Kidney (tissue), 14 donors: ENCODE measurements around the gene BCAS3. TPM values are rescaled to one million over a fixed set of nuclear protein-coding genes. Genes with fewer than 3 reads are reported as not detected.

Experiments used
- DNase-seq, 5 donors: peaks; one replicate each; pipeline ENCODE4 v3.0.0-alpha.2; 2013 to 2020
- FAIRE-seq: peaks from 2 replicates; lab custom pipeline; 2012; peaks lifted over from hg19 to GRCh38; lab: Jason Lieb, UNC
- H3K27ac ChIP-seq, 2 donors: one replicate each; pipeline ENCODE4 v1.7.0; 2013; ENCODE audit warnings: low read depth in 2 of 2, low read length in 2 of 2, inconsistent platforms in 1 of 2
- H3K27me3 ChIP-seq: one replicate; pipeline ENCODE4 v1.7.1; 2013; ENCODE audit warnings: low read length, inconsistent platforms; ENCODE audit not compliant: control insufficient read depth, insufficient read depth
- H3K36me3 ChIP-seq, 3 donors: one replicate each; pipeline versions ENCODE4 v1.7.0 to v1.7.1; 2013; ENCODE audit warnings: low read length in 3 of 3, control low read depth in 1 of 3, inconsistent platforms in 1 of 3; ENCODE audit not compliant: insufficient read depth in 3 of 3, control insufficient read depth in 2 of 3
- H3K4me1 ChIP-seq, 3 donors: one replicate each; pipeline versions ENCODE4 v1.7.0 to v1.7.1; 2013; ENCODE audit warnings: low read length in 3 of 3, inconsistent platforms in 1 of 3, low read depth in 1 of 3; ENCODE audit not compliant: control insufficient read depth in 2 of 3, insufficient read depth in 2 of 3
- H3K4me3 ChIP-seq, 3 donors: one replicate each; pipeline versions ENCODE4 v1.7.0 to v1.8.1; 2013; ENCODE audit warnings: low read length in 3 of 3, control low read depth in 1 of 3, inconsistent platforms in 1 of 3
- H3K9ac ChIP-seq, 3 donors: one replicate each; pipeline versions ENCODE4 v1.7.0 to v1.7.1; 2013; ENCODE audit warnings: low read length in 3 of 3, control low read depth in 1 of 3, inconsistent platforms in 1 of 3
- H3K9me3 ChIP-seq, 3 donors: one replicate each; pipeline versions ENCODE4 v1.7.0 to v1.7.1; 2013; ENCODE audit warnings: low read length in 3 of 3, control low read depth in 1 of 3, inconsistent platforms in 1 of 3; ENCODE audit not compliant: control insufficient read depth in 2 of 3, insufficient read depth in 1 of 3
- CTCF ChIP-seq: IDR thresholded peaks from 3 replicates; pipeline ENCODE4 v1.5.1; 2012; ENCODE audit warnings: mild to moderate bottlenecking, moderate library complexity, borderline replicate concordance; ENCODE audit not compliant: insufficient read depth; ENCODE audit errors: extremely low read depth
- intact Hi-C: fragments of 100-400 bp; cut with DNase I; formaldehyde crosslinking; loops from one replicate; pipeline ENCODE4 v1.11.1; 2022
- polyA plus RNA-seq: library from polyadenylated mRNA; stranded (reverse); fragments of 350-450 nt; fragmentation: Illumina TruSeq; extraction: RNeasy Lipid Tissue Mini Kit (QIAGEN cat#74804); gene quantifications from one replicate; pipeline ENCODE4 v1.2.3, GENCODE V29; 2014; ENCODE audit warnings: low read depth, low replicate concordance; ENCODE audit not compliant: insufficient read depth
- total RNA-seq: library from RNA; stranded (reverse); fragmentation: NEBNext Ultra II Directional; extraction: Animal tissue kit (Norgen Biotek cat#: 25700); gene quantifications from one replicate; pipeline ENCODE4 v1.2.1, GENCODE V29; 2021
- donor health status: control.
- donor health status: control.
- donor health status: control.
- donor health status: control.
- donor health status: control.
- donor health status: DM: yes; HTN: yes; CAD: no.
- donor health status: Normal renal cell carcinoma (clear cell type).

Gene BCAS3
- total and polyA plus RNA-seq, 2 donors from 2014 or later: 18.3 to 44.1 TPM

DNA sequence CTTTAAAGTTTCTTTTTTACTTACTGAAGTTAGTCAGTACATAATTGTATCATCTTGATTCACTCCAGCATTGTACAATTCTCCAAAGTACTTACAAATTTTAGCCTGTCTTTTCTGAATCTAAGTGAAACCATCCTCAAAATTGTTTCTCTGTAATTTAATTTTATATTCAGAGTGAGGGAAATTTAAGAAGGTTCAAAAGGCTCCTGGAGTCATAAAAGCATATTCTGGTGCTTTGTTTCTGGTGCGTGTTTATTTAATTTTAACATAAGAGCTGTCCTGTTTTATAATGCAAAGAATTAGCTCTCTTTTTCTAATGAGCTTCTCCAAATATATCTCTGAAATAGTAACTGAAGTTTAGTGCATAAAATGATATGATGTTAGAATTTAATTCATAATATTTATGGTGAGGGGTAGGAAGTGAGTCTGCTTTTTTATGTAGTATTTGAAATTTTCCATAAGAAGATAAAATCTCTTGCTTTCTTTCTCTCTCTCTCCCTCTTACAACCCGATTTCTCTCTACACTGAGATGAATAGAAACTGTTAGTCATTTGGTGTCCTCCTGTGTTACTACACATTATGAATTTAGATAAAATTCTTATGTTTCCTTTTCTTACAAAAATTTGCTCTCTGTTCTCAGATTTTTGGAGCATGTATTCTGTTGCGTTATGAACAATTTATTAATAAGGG, 339.8 kb downstream of the BCAS3 start:
- no peaks in the 10 kb centered on the region for H3K4me1 ChIP-seq
- TF ChIP-seq CTCF: no peak
- H3K36me3 ChIP-seq: no peaks in the 10 kb centered on the region
- intact Hi-C loops: no loop called here
- H3K27me3 ChIP-seq: no peaks in the 10 kb centered on the region
- FAIRE-seq (no peak), DNase-seq (no peak)
- no peak overlapping the region for H3K9ac ChIP-seq
- no peaks in the 10 kb centered on the region for H3K9me3 ChIP-seq
- H3K4me3 ChIP-seq: no peak overlapping the region
- no peak overlapping the region for H3K27ac ChIP-seq

- FAIRE-seq: no peak
- no peak for TF ChIP-seq CTCF
- Histone ChIP-seq H3K27me3 (no peaks in the 10 kb centered on the region), H3K36me3 (no peaks in the 10 kb centered on the region), H3K9ac (no peak overlapping the region), H3K4me1 (no peaks in the 10 kb centered on the region), H3K4me3 (no peak overlapping the region), H3K9me3 (no peaks in the 10 kb centered on the region), H3K27ac (no peak overlapping the region)
- intact Hi-C loops: no loop called here
- DNase-seq: no peak
Measured at GRCh38 chr17:61018938-61019337, 341.3 kb downstream of the BCAS3 start.

DNA sequence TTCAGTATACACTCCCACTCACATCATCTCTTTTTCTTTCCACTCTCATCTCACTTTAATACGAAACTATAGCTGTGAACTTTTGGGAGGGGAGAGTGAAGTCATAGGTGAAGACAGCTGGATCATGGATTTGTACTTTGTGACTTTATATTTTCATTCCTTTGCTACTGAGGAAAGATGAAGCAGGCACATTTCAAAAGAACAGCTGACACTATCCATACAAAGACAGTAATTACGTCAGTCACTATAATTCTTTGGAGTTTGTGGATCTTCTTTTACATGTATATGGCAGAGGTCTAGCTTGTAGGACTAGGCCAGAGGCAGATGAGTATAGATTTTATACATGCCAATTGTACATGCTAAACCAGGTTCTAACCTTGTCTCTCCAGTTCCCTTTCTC, 346.3 kb downstream of the BCAS3 start:
- FAIRE-seq: no peak
- H3K27ac ChIP-seq: no peak overlapping the region
- intact Hi-C loops: no loop called here

More for the DNA sequence above, 346.3 kb downstream of the BCAS3 start:
- no peaks in the 10 kb centered on the region for H3K9me3 ChIP-seq
- H3K27me3 ChIP-seq: no peaks in the 10 kb centered on the region
- no peak overlapping the region for H3K4me3 ChIP-seq
- no peak for DNase-seq
- no peak overlapping the region for H3K9ac ChIP-seq
- H3K4me1 ChIP-seq: no peaks in the 10 kb centered on the region
- TF ChIP-seq CTCF: no peak
- no peaks in the 10 kb centered on the region for H3K36me3 ChIP-seq
